Endothelial cell of umbilical vein (primary cell): ENCODE measurements around the gene LHX2. TPM values are rescaled to one million over a fixed set of nuclear protein-coding genes. Genes with fewer than 3 reads are reported as not detected.

Experiments
- BruUV-seq: library from RNA; stranded (reverse); fragments of 400-500 nt; replicated peaks from 2 replicates; lab custom pipeline; 2021; lab: Mats Ljungman, UMichigan
- CTCF ChIA-PET: fragments of 300-600, 350-600 bp; sonication (Branson Sonifier 250); formaldehyde crosslinking; loops from one replicate; lab custom pipeline; 2021; ENCODE audit warnings: antibody characterized with exemption, inconsistent platforms; lab: Charles Lee
- POLR2A ChIA-PET: fragments of 300-600, 350-600 bp; sonication (Branson Sonifier 250); formaldehyde crosslinking; loops from one replicate; lab custom pipeline; 2021; ENCODE audit warnings: antibody characterized with exemption, inconsistent platforms; lab: Charles Lee
- DNase-seq: peaks from one replicate; pipeline ENCODE4 v3.0.0-alpha.2; 2011; ENCODE audit warnings: low read depth, low spot score
- FAIRE-seq: peaks from 2 replicates; lab custom pipeline; 2011; peaks lifted over from hg19 to GRCh38; lab: Jason Lieb, UNC
- H2AFZ ChIP-seq: 2 replicates; pipeline ENCODE4 v1.6.0; 2012; ENCODE audit warnings: low read depth, low read length, control low read depth, inconsistent platforms
- H3K27ac ChIP-seq: 2 replicates; pipeline ENCODE4 v1.5.1; 2011; ENCODE audit warnings: low read depth, mild to moderate bottlenecking, control low read depth, low read length, moderate library complexity; ENCODE audit not compliant: insufficient read depth
- H3K27me3 ChIP-seq, 2 experiments: 2 replicates each; pipeline versions ENCODE4 v1.6.0 to v1.6.1; 2011; ENCODE audit warnings: low read length in 2 of 2, mixed read lengths in 1 of 2; ENCODE audit not compliant: control insufficient read depth in 2 of 2, insufficient read depth in 2 of 2
- H3K36me3 ChIP-seq, 2 experiments: 2 replicates in 1 of 2; 3 replicates in 1 of 2; pipeline ENCODE4 v1.5.1; 2011; ENCODE audit warnings: low read length in 2 of 2, mild to moderate bottlenecking in 1 of 2, moderate library complexity in 1 of 2; ENCODE audit not compliant: control insufficient read depth in 2 of 2, insufficient read depth in 2 of 2; ENCODE audit errors: extremely low read depth in 1 of 2
- H3K4me1 ChIP-seq: 3 replicates; pipeline ENCODE4 v1.5.1; 2011; ENCODE audit warnings: mild to moderate bottlenecking, low read length; ENCODE audit not compliant: control insufficient read depth, insufficient read depth; ENCODE audit errors: extremely low read depth
- H3K4me2 ChIP-seq: 2 replicates; pipeline ENCODE4 v1.6.1; 2011; ENCODE audit warnings: low read length, control low read depth, mixed read lengths; ENCODE audit not compliant: insufficient read depth
- H3K4me3 ChIP-seq, 3 experiments: fragments of 200-600 bp in 1 of 3; sonication (generic), shearing (Covaris generic) in 1 of 3; replicated peaks in 1 of 3; 2 replicates each; pipeline ENCODE4 v1.5.1; 2011 to 2016; ENCODE audit warnings: control low read depth in 3 of 3, low read length in 3 of 3, mild to moderate bottlenecking in 2 of 3, inconsistent platforms in 1 of 3, low read depth in 1 of 3, moderate library complexity in 1 of 3; ENCODE audit not compliant: insufficient read depth in 1 of 3
- H3K79me2 ChIP-seq: 2 replicates; pipeline ENCODE4 v1.6.0; 2012; ENCODE audit warnings: low read length, inconsistent platforms; ENCODE audit not compliant: control insufficient read depth, insufficient read depth
- H3K9ac ChIP-seq: replicated peaks from 2 replicates; pipeline ENCODE3; 2011; ENCODE audit warnings: low read length, control low read depth; ENCODE audit not compliant: insufficient read depth; ENCODE audit errors: extremely low read depth
- H3K9me1 ChIP-seq: replicated peaks from 3 replicates; pipeline ENCODE4 v1.6.0; 2011; ENCODE audit warnings: mild to moderate bottlenecking, low read length; ENCODE audit not compliant: control insufficient read depth, insufficient read depth; ENCODE audit errors: extremely low read depth
- H3K9me3 ChIP-seq: replicated peaks from 2 replicates; pipeline ENCODE4 v1.5.1; 2012; ENCODE audit warnings: low read length, inconsistent platforms; ENCODE audit not compliant: control insufficient read depth, insufficient read depth
- H4K20me1 ChIP-seq: replicated peaks from 2 replicates; pipeline ENCODE3; 2011; ENCODE audit warnings: mild to moderate bottlenecking, low read length; ENCODE audit not compliant: control insufficient read depth, insufficient read depth; ENCODE audit errors: extremely low read depth
- CTCF ChIP-seq, 2 donors: IDR thresholded peaks; 1 replicate in 1 of 2; 2 replicates in 1 of 2; pipeline ENCODE4 v1.5.1; 2011; ENCODE audit warnings: low read length in 2 of 2, mild to moderate bottlenecking in 2 of 2, moderate library complexity in 2 of 2, control low read depth in 1 of 2, inconsistent platforms in 1 of 2, low read depth in 1 of 2; ENCODE audit not compliant: insufficient read depth in 1 of 2; ENCODE audit errors: extremely low read depth in 1 of 2
- EZH2 ChIP-seq: IDR thresholded peaks from 2 replicates; pipeline ENCODE4 v1.6.1; 2012; ENCODE audit warnings: borderline replicate concordance, low read depth, mild to moderate bottlenecking, moderate library complexity, low read length, inconsistent platforms; ENCODE audit not compliant: severe bottlenecking
- FOS ChIP-seq: IDR thresholded peaks from 2 replicates; pipeline ENCODE4 v1.6.1; 2011; ENCODE audit warnings: mild to moderate bottlenecking, low read length, moderate library complexity, borderline replicate concordance; ENCODE audit not compliant: insufficient read depth
- GATA2 ChIP-seq: IDR thresholded peaks from 2 replicates; pipeline ENCODE4 v1.7.0; 2011; ENCODE audit warnings: low read depth, mild to moderate bottlenecking, moderate library complexity, mixed read lengths, low read length; ENCODE audit not compliant: insufficient read length, insufficient read depth
- JUN ChIP-seq: IDR thresholded peaks from 2 replicates; pipeline ENCODE4 v1.6.1; 2011; ENCODE audit warnings: borderline replicate concordance, low read depth; ENCODE audit not compliant: insufficient read length, insufficient read depth
- MYC ChIP-seq: IDR thresholded peaks from one replicate; pipeline ENCODE4 v1.6.1; 2011; ENCODE audit warnings: mild to moderate bottlenecking, low read depth, low read length
- POLR2A ChIP-seq: IDR thresholded peaks from 2 replicates; pipeline ENCODE4 v1.6.1; 2012; ENCODE audit warnings: low read depth, mild to moderate bottlenecking, control low read depth, low read length
- POLR2AphosphoS5 ChIP-seq: IDR thresholded peaks from 2 replicates; pipeline ENCODE4 v1.6.1; 2012; ENCODE audit warnings: low read depth, mild to moderate bottlenecking, control low read depth, low read length, moderate library complexity; ENCODE audit not compliant: insufficient read depth
- dilution Hi-C: fragments of 300-500 bp; cut with MboI; formaldehyde crosslinking; loops from one replicate; pipeline ENCODE4 v1.15.0; 2019; ENCODE audit warnings: low sequenced_read_pairs; ENCODE audit not compliant: extremely low pct_ligation_motif_present
- intact Hi-C: fragments of 100-400 bp; cut with micrococcal nuclease; formaldehyde crosslinking; loops from one replicate; pipeline ENCODE4 v1.10.0; 2022
- polyA plus RNA-seq, 4 experiments: library from polyadenylated mRNA; depleted of rRNA in 3 of 4; stranded (reverse) in 3 of 4; unstranded in 1 of 4; fragments of >200 nt; gene quantifications; 2 replicates each; pipeline versions ENCODE4 v1.2.1 to v1.2.3, GENCODE V29; 2011 to 2012; ENCODE audit warnings: missing spikeins in 1 of 4
- total RNA-seq: library from RNA; stranded (reverse); gene quantifications from 2 replicates; pipeline ENCODE4 v1.2.3, GENCODE V29; 2021
- TF ChIP-seq, protein P1 (sequence below): IDR thresholded peaks from 2 replicates; pipeline ENCODE4 v1.6.1; 2011; ENCODE audit not compliant: insufficient read depth, insufficient read length

The LHX2 gene
- total and polyA plus RNA-seq, 2 donors (not counting 3 experiments of a cell fraction or from before 2014, with no cell fraction given): not detected

DNA sequence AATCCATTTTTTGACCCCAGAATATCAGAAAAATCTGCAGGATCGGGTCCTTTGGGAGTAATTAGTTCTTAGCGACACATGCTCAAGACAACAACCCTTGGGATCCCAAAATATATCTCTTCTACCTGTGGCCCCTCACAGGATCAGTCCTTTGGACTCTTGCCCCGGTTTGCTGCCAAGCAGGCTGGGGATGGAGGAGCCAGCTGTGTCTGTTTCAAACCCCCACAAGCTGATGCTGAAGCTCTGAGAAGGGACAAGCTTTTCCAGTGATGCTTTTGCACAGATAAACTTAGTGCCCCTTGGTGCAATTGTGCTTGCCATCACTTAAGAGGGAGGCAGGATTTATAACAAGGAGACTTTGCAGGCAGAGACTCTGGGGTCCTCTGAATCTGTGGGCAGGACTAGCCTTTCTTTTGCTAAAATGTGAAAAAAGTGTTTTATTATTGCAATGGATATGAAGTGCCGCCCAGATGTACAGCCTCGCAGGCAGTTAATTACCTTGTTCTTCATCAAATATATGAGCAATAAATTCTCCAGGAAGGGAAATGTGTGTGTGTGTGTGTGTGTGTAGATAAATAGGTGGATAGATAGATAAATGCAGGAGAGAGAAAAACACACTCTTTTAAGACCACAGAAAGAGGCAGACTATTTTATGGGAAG lies 9.6 kb upstream of the LHX2 start:
- BruUV-seq: no TSS peak
- Histone ChIP-seq H3K27me3 (peaks cover 90 to 93% of the 10 kb centered on the region in 2 experiments), H3K27ac (no peak overlapping the region), H3K4me3 (no peak overlapping the region), H3K4me1 (peaks cover 3% of the 10 kb centered on the region), H3K36me3 (no peaks in the 10 kb centered on the region), H3K4me2 (no peak overlapping the region), H4K20me1 (peaks cover 2% of the 10 kb centered on the region), H3K9me3 (no peaks in the 10 kb centered on the region), H3K9ac (no peak overlapping the region), H3K9me1 (no peaks in the 10 kb centered on the region), H2AFZ (no peak overlapping the region), H3K79me2 (no peaks in the 10 kb centered on the region)
- dilution Hi-C loops: no loop called here
- intact Hi-C loops: no loop called here
- no peak for FAIRE-seq
- TF ChIP-seq FOS (no peak), CTCF (IDR thresholded peaks at IDR 0.05; ENCODE audit: extremely low read depth in 1 of 2, insufficient read depth in 1 of 2, low read depth in 1 of 2, low read length in 2 of 2) (no peak), MYC (no peak), GATA2 (no peak), POLR2AphosphoS5 (no peak), POLR2A (no peak), JUN (no peak), EZH2 (no peak)
- TF ChIP-seq, protein P1, sequence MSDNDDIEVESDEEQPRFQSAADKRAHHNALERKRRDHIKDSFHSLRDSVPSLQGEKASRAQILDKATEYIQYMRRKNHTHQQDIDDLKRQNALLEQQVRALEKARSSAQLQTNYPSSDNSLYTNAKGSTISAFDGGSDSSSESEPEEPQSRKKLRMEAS: no peak
- no peak for DNase-seq
- ChIA-PET CTCF (no interaction called here), POLR2A (no interaction called here)
